H9 (cell line): ENCODE measurements around the gene KIF14. TPM values are rescaled to one million over a fixed set of nuclear protein-coding genes. Genes with fewer than 3 reads are reported as not detected.

Experiments used
- DNase-seq: peaks from one replicate; pipeline ENCODE4 v3.0.0-alpha.2; 2017
- H2AFZ ChIP-seq: one replicate; pipeline ENCODE4 v1.6.1; 2013; ENCODE audit warnings: mild to moderate bottlenecking, low read length, control low read depth, moderate library complexity
- H2AK5ac ChIP-seq: 2 replicates; pipeline ENCODE4 v1.6.1; 2013; ENCODE audit warnings: low read length, control low read depth, mixed read lengths; ENCODE audit not compliant: insufficient read length
- H2BK120ac ChIP-seq: one replicate; pipeline ENCODE4 v1.6.1; 2013; ENCODE audit warnings: low read depth, mild to moderate bottlenecking, low read length, control low read depth, inconsistent platforms; ENCODE audit not compliant: poor library complexity, severe bottlenecking
- H2BK12ac ChIP-seq: 2 replicates; pipeline ENCODE4 v1.6.1; 2013; ENCODE audit warnings: low read length, control low read depth, mixed read lengths, low read depth; ENCODE audit not compliant: insufficient read length
- H2BK15ac ChIP-seq: 2 replicates; pipeline ENCODE4 v1.6.1; 2013; ENCODE audit warnings: low read depth, low read length, control low read depth
- H2BK20ac ChIP-seq: one replicate; pipeline ENCODE4 v1.6.1; 2013; ENCODE audit warnings: low read depth, mild to moderate bottlenecking, low read length, control low read depth, inconsistent platforms; ENCODE audit not compliant: poor library complexity, severe bottlenecking
- H2BK5ac ChIP-seq: 2 replicates; pipeline ENCODE4 v1.6.1; 2013; ENCODE audit warnings: low read length, control low read depth, mixed read lengths; ENCODE audit not compliant: insufficient read length
- H3K14ac ChIP-seq: 2 replicates; pipeline ENCODE4 v1.6.1; 2013; ENCODE audit warnings: low read length, control low read depth; ENCODE audit not compliant: insufficient read depth
- H3K18ac ChIP-seq: 2 replicates; pipeline ENCODE4 v1.6.1; 2013; ENCODE audit warnings: low read depth, mild to moderate bottlenecking, mixed read lengths, low read length, control low read depth; ENCODE audit not compliant: insufficient read length
- H3K23ac ChIP-seq: 2 replicates; pipeline ENCODE4 v1.6.1; 2013; ENCODE audit warnings: low read length, control low read depth, mixed read lengths, low read depth; ENCODE audit not compliant: insufficient read length
- H3K23me2 ChIP-seq: 2 replicates; pipeline ENCODE4 v1.6.1; 2013; ENCODE audit warnings: low read depth, mild to moderate bottlenecking, mixed read lengths, low read length, control low read depth; ENCODE audit not compliant: insufficient read length, poor library complexity, severe bottlenecking
- H3K27ac ChIP-seq: 2 replicates; pipeline ENCODE4 v1.5.1; 2013; ENCODE audit warnings: low read length, control low read depth, mixed read lengths, low read depth; ENCODE audit not compliant: insufficient read length
- H3K27me3 ChIP-seq: 2 replicates; pipeline ENCODE4 v1.6.1; 2013; ENCODE audit warnings: low read length, control low read depth, inconsistent platforms; ENCODE audit not compliant: insufficient read depth
- H3K4ac ChIP-seq: 2 replicates; pipeline ENCODE4 v1.6.1; 2013; ENCODE audit warnings: low read depth, mild to moderate bottlenecking, control low read depth, inconsistent platforms, low read length, moderate library complexity
- H3K4me1 ChIP-seq: 2 replicates; pipeline ENCODE4 v1.6.1; 2013; ENCODE audit warnings: low read length, control low read depth, inconsistent platforms; ENCODE audit not compliant: insufficient read depth
- H3K4me2 ChIP-seq: 2 replicates; pipeline ENCODE4 v1.6.1; 2013; ENCODE audit warnings: low read length, control low read depth, mixed read lengths; ENCODE audit not compliant: insufficient read length, insufficient read depth
- H3K56ac ChIP-seq: 2 replicates; pipeline ENCODE4 v1.6.1; 2013; ENCODE audit warnings: low read depth, mild to moderate bottlenecking, mixed read lengths, low read length, control low read depth; ENCODE audit not compliant: insufficient read length
- H3K79me1 ChIP-seq: 2 replicates; pipeline ENCODE4 v1.6.1; 2013; ENCODE audit warnings: low read depth, mild to moderate bottlenecking, moderate library complexity, low read length, control low read depth, inconsistent platforms; ENCODE audit not compliant: insufficient read depth, poor library complexity, severe bottlenecking
- H3K79me2 ChIP-seq: 2 replicates; pipeline ENCODE4 v1.6.1; 2013; ENCODE audit warnings: low read length, control low read depth, inconsistent platforms; ENCODE audit not compliant: insufficient read depth
- H3K9ac ChIP-seq: 2 replicates; pipeline ENCODE4 v1.6.1; 2013; ENCODE audit warnings: low read length, control low read depth, mixed read lengths; ENCODE audit not compliant: insufficient read length; ENCODE audit errors: extremely low read depth
- H3K9me3 ChIP-seq: one replicate; pipeline ENCODE4 v1.6.1; 2013; ENCODE audit warnings: low read depth, low read length, inconsistent platforms; ENCODE audit not compliant: control insufficient read depth
- H3T11ph ChIP-seq: one replicate; pipeline ENCODE4 v1.6.1; 2013; ENCODE audit warnings: mild to moderate bottlenecking, low read length, control low read depth, inconsistent platforms
- H4K20me1 ChIP-seq: one replicate; pipeline ENCODE4 v1.6.1; 2013; ENCODE audit not compliant: control insufficient read depth, insufficient read length, insufficient read depth
- H4K5ac ChIP-seq: 2 replicates; pipeline ENCODE4 v1.6.1; 2013; ENCODE audit warnings: low read depth, mild to moderate bottlenecking, mixed read lengths, low read length, control low read depth; ENCODE audit not compliant: insufficient read length
- H4K8ac ChIP-seq: replicated peaks from 2 replicates; pipeline ENCODE4 v1.6.1; 2013; ENCODE audit warnings: low read length, control low read depth, mixed read lengths, low read depth; ENCODE audit not compliant: insufficient read length
- H4K91ac ChIP-seq: 2 replicates; pipeline ENCODE4 v1.6.1; 2013; ENCODE audit warnings: low read depth, mild to moderate bottlenecking, moderate library complexity, mixed read lengths, low read length, control low read depth; ENCODE audit not compliant: insufficient read length
- H3K27ac Mint-ChIP-seq, 3 experiments: 2 replicates in 2 of 3; 3 replicates in 1 of 3; pipeline ENCODE4 v1.8.0; 2020 to 2021; ENCODE audit warnings: mixed read lengths in 3 of 3, mild to moderate bottlenecking in 1 of 3, moderate library complexity in 1 of 3
- H3K27me3 Mint-ChIP-seq: 2 replicates; pipeline ENCODE4 v1.8.0; 2021; ENCODE audit warnings: low read depth, mild to moderate bottlenecking, moderate library complexity, mixed read lengths
- H3K36me3 Mint-ChIP-seq, 3 experiments: 2 replicates in 2 of 3; 3 replicates in 1 of 3; pipeline ENCODE4 v1.8.0; 2020 to 2021; ENCODE audit warnings: low read depth in 3 of 3, mixed read lengths in 3 of 3; ENCODE audit not compliant: insufficient read depth in 1 of 3
- H3K4me1 Mint-ChIP-seq, 2 experiments: 2 replicates each; pipeline ENCODE4 v1.8.0; 2020; ENCODE audit warnings: mixed read lengths in 2 of 2
- H3K4me3 Mint-ChIP-seq, 2 experiments: 2 replicates in 1 of 2; 3 replicates in 1 of 2; pipeline ENCODE4 v1.8.0; 2020 to 2021; ENCODE audit warnings: mild to moderate bottlenecking in 2 of 2, mixed read lengths in 2 of 2, moderate library complexity in 1 of 2
- H3K9me3 Mint-ChIP-seq, 2 experiments: 2 replicates in 1 of 2; 3 replicates in 1 of 2; pipeline ENCODE4 v1.8.0; 2020; ENCODE audit warnings: mild to moderate bottlenecking in 2 of 2, mixed read lengths in 2 of 2, moderate library complexity in 1 of 2
- WGBS: extraction: QIAGEN DNeasy Blood & Tissue Kit; methylation state at CpG from one replicate; pipeline ENCODE4 v1.1.7; 2013; ENCODE audit warnings: missing lambda C conversion rate, low lambda C conversion rate, mixed read lengths; ENCODE audit not compliant: insufficient read length; ENCODE audit errors: extremely low coverage; 5-methylcytosine and 5-hydroxymethylcytosine counted together
- total RNA-seq: library from RNA; stranded (reverse); gene quantifications from 2 replicates; pipeline ENCODE4 v1.2.1, GENCODE V29; 2021
- TF ChIP-seq, protein P1 (sequence below): fragments of 200-600 bp; sonication (generic); conservative IDR thresholded peaks from 3 replicates; pipeline ENCODE4 v1.8.0; 2021; ENCODE audit warnings: antibody characterized with exemption, mild to moderate bottlenecking

The KIF14 gene
- total RNA-seq, 1 experiment from 2014 or later = 18.2 TPM

DNA sequence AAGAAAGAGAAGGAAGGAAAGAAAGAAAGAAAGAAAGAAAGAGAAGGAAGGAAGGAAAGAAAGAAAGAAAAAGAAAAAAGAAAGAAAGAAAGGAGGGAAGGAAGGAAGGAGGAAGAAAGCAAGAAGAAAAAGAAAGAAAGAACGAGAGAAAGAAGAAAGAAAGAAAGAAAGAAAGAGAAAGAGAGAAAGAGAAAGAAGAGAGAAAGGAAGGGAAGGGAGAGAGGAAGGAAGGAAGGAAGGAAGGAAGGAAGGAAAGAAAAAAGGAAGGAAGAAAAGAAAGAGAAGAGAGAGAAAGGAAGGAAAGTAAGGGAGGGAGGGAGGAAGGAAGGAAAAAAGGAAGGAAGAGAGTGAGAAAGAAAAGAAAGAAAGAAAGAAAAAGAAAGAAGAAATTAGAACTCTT lies 115.3 kb downstream of the KIF14 start:
- H2AK5ac ChIP-seq = no peak overlapping the region
- Mint-ChIP-seq H3K27me3 (peaks cover 1% of the 10 kb centered on the region; the same call in 1 of the 2 replicates), H3K27ac (no peak overlapping the region), H3K4me1 (peaks cover 0 to 1% of the 10 kb centered on the region in 2 experiments; a peak in 2 of 4 replicates), H3K36me3 (no peaks in the 10 kb centered on the region), H3K4me3 (no peak overlapping the region), H3K9me3 (no peaks in the 10 kb centered on the region)
- no peak overlapping the region for H3K18ac ChIP-seq
- H3T11ph ChIP-seq = no peak overlapping the region
- no peaks in the 10 kb centered on the region for H3K79me1 ChIP-seq
- H3K4ac ChIP-seq = no peak overlapping the region
- TF ChIP-seq, protein P1, sequence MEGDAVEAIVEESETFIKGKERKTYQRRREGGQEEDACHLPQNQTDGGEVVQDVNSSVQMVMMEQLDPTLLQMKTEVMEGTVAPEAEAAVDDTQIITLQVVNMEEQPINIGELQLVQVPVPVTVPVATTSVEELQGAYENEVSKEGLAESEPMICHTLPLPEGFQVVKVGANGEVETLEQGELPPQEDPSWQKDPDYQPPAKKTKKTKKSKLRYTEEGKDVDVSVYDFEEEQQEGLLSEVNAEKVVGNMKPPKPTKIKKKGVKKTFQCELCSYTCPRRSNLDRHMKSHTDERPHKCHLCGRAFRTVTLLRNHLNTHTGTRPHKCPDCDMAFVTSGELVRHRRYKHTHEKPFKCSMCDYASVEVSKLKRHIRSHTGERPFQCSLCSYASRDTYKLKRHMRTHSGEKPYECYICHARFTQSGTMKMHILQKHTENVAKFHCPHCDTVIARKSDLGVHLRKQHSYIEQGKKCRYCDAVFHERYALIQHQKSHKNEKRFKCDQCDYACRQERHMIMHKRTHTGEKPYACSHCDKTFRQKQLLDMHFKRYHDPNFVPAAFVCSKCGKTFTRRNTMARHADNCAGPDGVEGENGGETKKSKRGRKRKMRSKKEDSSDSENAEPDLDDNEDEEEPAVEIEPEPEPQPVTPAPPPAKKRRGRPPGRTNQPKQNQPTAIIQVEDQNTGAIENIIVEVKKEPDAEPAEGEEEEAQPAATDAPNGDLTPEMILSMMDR = no peak
- no peak overlapping the region for H3K4me2 ChIP-seq
- H3K56ac ChIP-seq = no peak overlapping the region
- H3K27ac ChIP-seq = no peak overlapping the region
- no peak overlapping the region for H4K8ac ChIP-seq
- H2AFZ ChIP-seq = no peak overlapping the region
- H4K5ac ChIP-seq = no peak overlapping the region
- no peaks in the 10 kb centered on the region for H3K79me2 ChIP-seq
- H2BK5ac ChIP-seq = no peak overlapping the region
- H3K27me3 ChIP-seq = no peaks in the 10 kb centered on the region
- H2BK12ac ChIP-seq = no peak overlapping the region
- H2BK20ac ChIP-seq = no peak overlapping the region
- no peak for DNase-seq
- no peak overlapping the region for H3K9ac ChIP-seq
- no peaks in the 10 kb centered on the region for H3K9me3 ChIP-seq
- no peak overlapping the region for H2BK15ac ChIP-seq
- no peaks in the 10 kb centered on the region for H4K20me1 ChIP-seq
- H3K23ac ChIP-seq = no peak overlapping the region
- H4K91ac ChIP-seq = no peak overlapping the region
- H3K23me2 ChIP-seq = no peaks in the 10 kb centered on the region
- no peak overlapping the region for H3K14ac ChIP-seq
- no peaks in the 10 kb centered on the region for H3K4me1 ChIP-seq
- H2BK120ac ChIP-seq = no peak overlapping the region
- no CpG with 5 or more reads among the region's 1 CpG for WGBS

Other genes starting within 250 kb of the KIF14 start
- 71.9 and 75.2 TPM in 2 replicates for gene ZNF281, start 210.7 kb downstream of the KIF14 start, total RNA-seq
- 13.9 and 14.0 TPM in 2 replicates for gene DDX59, start 49.2 kb upstream of the KIF14 start, total RNA-seq
- 30.7 and 33.7 TPM in 2 replicates for gene CAMSAP2, start 118.1 kb upstream of the KIF14 start, total RNA-seq